Upper lobe of left lung (tissue), 6 donors: ENCODE results near the gene MAPRE3. TPM values are rescaled to one million over a fixed set of nuclear protein-coding genes. Genes with fewer than 3 reads are reported as not detected.

Experiments used
- ATAC-seq, 2 donors: fragments of 200-7000 bp; cut with Tn5 transposase; one replicate each; pipeline ENCODE4 v1.9.1; 2022; ENCODE audit warnings: mild to moderate bottlenecking in 2 of 2, moderate library complexity in 2 of 2; ENCODE audit not compliant: low FRiP score in 2 of 2
- DNase-seq, 2 donors: peaks; one replicate each; pipeline ENCODE4 v3.0.0-alpha.2; 2019 to 2020
- H3K27ac ChIP-seq, 4 donors: fragments of 200-600 bp; sonication (generic); one replicate each; pipeline ENCODE4 v1.5.1; 2016 to 2019
- H3K27me3 ChIP-seq, 4 donors: fragments of 200-600 bp; sonication (generic); one replicate each; pipeline ENCODE4 v1.5.1; 2017 to 2019
- H3K36me3 ChIP-seq, 4 donors: fragments of 200-600 bp; sonication (generic); one replicate each; pipeline ENCODE4 v1.5.1; 2016 to 2019
- H3K4me1 ChIP-seq, 4 donors: fragments of 200-600 bp; sonication (generic); one replicate each; pipeline ENCODE4 v1.5.1; 2018 to 2019
- H3K4me3 ChIP-seq, 4 donors: fragments of 200-600 bp; sonication (generic); one replicate each; pipeline ENCODE4 v1.5.1; 2017 to 2019; ENCODE audit warnings: mild to moderate bottlenecking in 2 of 4, moderate library complexity in 1 of 4
- H3K9me3 ChIP-seq, 4 donors: fragments of 200-600 bp; sonication (generic); one replicate each; pipeline ENCODE4 v1.5.1; 2018 to 2019
- EP300 ChIP-seq, 4 donors: sonication (generic); formaldehyde crosslinking; IDR thresholded peaks; one replicate each; pipeline ENCODE4 v1.5.1; 2017; ENCODE audit warnings: antibody characterized with exemption in 4 of 4, control low read depth in 2 of 4
- POLR2A ChIP-seq, 4 donors: fragments of 450-650 bp; IDR thresholded peaks; one replicate each; pipeline ENCODE4 v1.5.1; 2016 to 2017; ENCODE audit warnings: antibody characterized with exemption in 4 of 4, mild to moderate bottlenecking in 2 of 4
- POLR2AphosphoS5 ChIP-seq, 2 donors: sonication (generic); formaldehyde crosslinking; IDR thresholded peaks; one replicate each; pipeline ENCODE4 v1.5.1; 2017; ENCODE audit warnings: antibody characterized with exemption in 2 of 2
- WGBS, 2 donors: methylation state at CpG; one replicate each; pipeline ENCODE4 v1.1.5; 2017 to 2018; 5-methylcytosine and 5-hydroxymethylcytosine counted together
- total RNA-seq, 6 donors: library from RNA; depleted of rRNA in 4 of 6; stranded (reverse); fragments of >200 nt in 4 of 6; gene quantifications; one replicate each; pipeline versions ENCODE4 v1.1.0 to v1.2.1, GENCODE V29; 2016 to 2021
- TF ChIP-seq, protein P1 (sequence below), 6 experiments: fragments of 450-650 bp in 4 of 6; fragments of 200-600 bp in 2 of 6; sonication (generic) in 2 of 6; IDR thresholded peaks; one replicate each; pipeline ENCODE4 v1.5.1; 2016 to 2019; ENCODE audit warnings: antibody characterized with exemption in 6 of 6
- donor health status: DM: no; HTN: no; CAD: no; lungs with moderate emphysema.
- donor health status: DM: no; HTN: yes; CAD: no; lungs with severe emphysema.

Gene MAPRE3
- total RNA-seq, 6 donors from 2014 or later = 13.5 to 61.8 (median 20.1) TPM

DNA sequence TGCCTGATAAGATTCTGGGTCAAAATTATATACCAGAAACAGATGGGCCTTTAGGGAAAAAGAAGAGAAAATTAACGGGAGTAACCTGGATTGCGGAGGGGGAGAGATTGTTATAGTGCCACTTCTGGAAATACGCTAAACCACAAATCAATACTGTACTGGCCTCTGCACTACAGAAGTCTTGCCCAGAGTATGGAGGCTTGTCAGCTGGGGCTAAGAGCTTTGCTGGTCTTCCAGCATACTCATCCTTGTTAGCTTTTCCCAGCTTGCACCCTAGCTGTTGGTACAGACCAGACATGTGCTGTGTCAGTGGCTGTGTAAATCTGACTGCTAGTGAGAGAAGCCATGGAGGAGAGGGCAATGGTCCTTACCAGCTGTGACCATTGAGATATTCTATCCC lies 89.9 kb downstream of the MAPRE3 start:
- peaks cover 0 to 55% (median 12%) of the 10 kb centered on the region in 4 donors for H3K36me3 ChIP-seq
- no peak for DNase-seq
- no peaks in the 10 kb centered on the region for H3K27me3 ChIP-seq
- no peak for ATAC-seq
- no peaks in the 10 kb centered on the region for H3K9me3 ChIP-seq
- H3K27ac ChIP-seq = no peak overlapping the region
- no peak overlapping the region for H3K4me3 ChIP-seq
- 92 to 94% methylated on average over 3 of the region's 3 CpGs for WGBS, 2 donors
- H3K4me1 ChIP-seq = no peaks in the 10 kb centered on the region
- TF ChIP-seq EP300 (IDR thresholded peaks at IDR 0.05) (no peak), POLR2AphosphoS5 (IDR thresholded peaks at IDR 0.05) (no peak)

DNA sequence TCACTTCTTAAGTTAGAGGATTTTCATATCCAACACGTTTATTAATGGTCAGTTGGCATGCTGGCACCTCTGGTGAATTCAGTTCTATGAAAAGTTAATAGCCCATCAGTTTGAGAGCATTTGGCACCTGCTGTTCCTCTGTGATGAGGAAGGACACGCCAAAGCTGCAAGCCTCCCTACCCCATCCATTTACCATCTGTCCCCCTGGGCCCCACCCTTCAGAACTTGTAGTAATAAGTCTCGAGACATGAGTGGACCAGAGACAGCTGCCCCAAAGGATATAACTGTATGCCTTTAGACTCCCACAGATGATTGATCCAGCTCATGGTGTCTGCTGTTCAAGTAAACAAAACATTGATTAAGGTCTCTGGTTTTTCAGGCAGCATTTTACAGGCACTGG lies 94.7 kb downstream of the MAPRE3 start:
- peaks cover 0 to 46% (median 17%) of the 10 kb centered on the region in 4 donors for H3K36me3 ChIP-seq
- TF ChIP-seq POLR2AphosphoS5 (IDR thresholded peaks at IDR 0.05) (no peak), POLR2A (IDR thresholded peaks at IDR 0.05) (no peak), EP300 (IDR thresholded peaks at IDR 0.05) (no peak)
- TF ChIP-seq, protein P1, sequence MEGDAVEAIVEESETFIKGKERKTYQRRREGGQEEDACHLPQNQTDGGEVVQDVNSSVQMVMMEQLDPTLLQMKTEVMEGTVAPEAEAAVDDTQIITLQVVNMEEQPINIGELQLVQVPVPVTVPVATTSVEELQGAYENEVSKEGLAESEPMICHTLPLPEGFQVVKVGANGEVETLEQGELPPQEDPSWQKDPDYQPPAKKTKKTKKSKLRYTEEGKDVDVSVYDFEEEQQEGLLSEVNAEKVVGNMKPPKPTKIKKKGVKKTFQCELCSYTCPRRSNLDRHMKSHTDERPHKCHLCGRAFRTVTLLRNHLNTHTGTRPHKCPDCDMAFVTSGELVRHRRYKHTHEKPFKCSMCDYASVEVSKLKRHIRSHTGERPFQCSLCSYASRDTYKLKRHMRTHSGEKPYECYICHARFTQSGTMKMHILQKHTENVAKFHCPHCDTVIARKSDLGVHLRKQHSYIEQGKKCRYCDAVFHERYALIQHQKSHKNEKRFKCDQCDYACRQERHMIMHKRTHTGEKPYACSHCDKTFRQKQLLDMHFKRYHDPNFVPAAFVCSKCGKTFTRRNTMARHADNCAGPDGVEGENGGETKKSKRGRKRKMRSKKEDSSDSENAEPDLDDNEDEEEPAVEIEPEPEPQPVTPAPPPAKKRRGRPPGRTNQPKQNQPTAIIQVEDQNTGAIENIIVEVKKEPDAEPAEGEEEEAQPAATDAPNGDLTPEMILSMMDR (IDR thresholded peaks at IDR 0.05) = no peak
- WGBS, 2 donors = 88 to 91% methylated on average over 3 of the region's 3 CpGs
- ATAC-seq = no peak
- H3K9me3 ChIP-seq = no peaks in the 10 kb centered on the region
- H3K27ac ChIP-seq = no peak overlapping the region
- H3K27me3 ChIP-seq = no peaks in the 10 kb centered on the region
- peaks cover 14 to 20% (median 15%) of the 10 kb centered on the region in 4 donors for H3K4me1 ChIP-seq
- H3K4me3 ChIP-seq = no peak overlapping the region
- no peak for DNase-seq

DNA sequence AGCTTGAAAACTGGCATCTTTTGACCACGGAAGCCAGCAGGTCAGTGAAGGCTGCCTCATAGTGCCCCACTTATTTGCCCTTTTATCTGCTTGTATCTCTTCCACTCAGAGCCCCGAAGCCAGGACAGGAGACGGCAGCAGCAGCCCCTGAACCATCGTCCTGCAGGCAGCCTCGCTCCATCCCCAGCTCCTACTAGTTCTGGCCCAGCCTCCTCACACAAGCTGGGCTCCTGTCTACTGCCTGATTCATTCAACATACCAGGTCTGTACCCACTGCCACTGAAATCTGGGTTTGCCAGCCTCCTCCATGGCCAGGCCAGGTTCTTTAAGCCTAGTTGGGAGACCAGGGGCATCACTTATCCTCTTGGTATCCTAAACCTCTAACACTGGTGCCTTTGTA lies 96.9 kb downstream of the MAPRE3 start:
- 95 to 96% methylated on average over 5 of the region's 5 CpGs for WGBS, 2 donors
- Histone ChIP-seq H3K36me3 (peaks cover 0 to 38% (median 17%) of the 10 kb centered on the region in 4 donors), H3K4me3 (no peak overlapping the region), H3K27me3 (no peaks in the 10 kb centered on the region), H3K9me3 (no peaks in the 10 kb centered on the region), H3K4me1 (peaks cover 27 to 38% (median 28%) of the 10 kb centered on the region in 4 donors), H3K27ac (no peak overlapping the region)
- ATAC-seq (no peak), DNase-seq (no peak)
- TF ChIP-seq, protein P1 (IDR thresholded peaks at IDR 0.05) = no peak
- no peak for TF ChIP-seq EP300 (IDR thresholded peaks at IDR 0.05)
- no peak for TF ChIP-seq POLR2AphosphoS5 (IDR thresholded peaks at IDR 0.05)
- TF ChIP-seq POLR2A (IDR thresholded peaks at IDR 0.05) = no peak

DNA sequence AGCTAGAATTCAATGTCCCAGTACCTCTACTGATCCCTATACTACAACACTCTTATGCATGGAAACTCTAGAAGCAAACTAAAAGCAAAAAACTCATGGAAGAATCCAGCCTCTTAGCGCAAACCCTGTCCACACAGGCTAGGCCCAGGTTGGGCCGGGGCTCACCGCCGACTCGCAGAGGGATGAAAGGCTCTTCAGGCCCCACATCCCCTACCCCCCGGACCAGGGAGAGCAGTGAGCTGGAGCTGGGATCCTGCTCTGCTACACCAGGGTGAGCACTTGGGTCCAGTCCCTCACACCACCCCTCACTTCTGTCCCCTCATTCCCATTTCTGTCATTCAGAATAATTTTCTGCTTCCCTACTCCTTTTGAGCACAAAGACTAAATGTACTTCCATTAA lies 99.0 kb downstream of the MAPRE3 start:
- H3K27ac ChIP-seq = peak overlapping the region in 1 of 4 donors; percentile 92
- H3K4me1 ChIP-seq = peaks cover 31 to 43% (median 33%) of the 10 kb centered on the region in 4 donors
- H3K27me3 ChIP-seq = no peaks in the 10 kb centered on the region
- WGBS, 2 donors = 90 to 98% methylated on average over 6 of the region's 6 CpGs
- DNase-seq (no peak), ATAC-seq (no peak)
- TF ChIP-seq POLR2AphosphoS5 (IDR thresholded peaks at IDR 0.05) = no peak
- TF ChIP-seq, protein P1 (IDR thresholded peaks at IDR 0.05) = no peak
- TF ChIP-seq POLR2A (IDR thresholded peaks at IDR 0.05) = no peak
- no peak for TF ChIP-seq EP300 (IDR thresholded peaks at IDR 0.05)
- no peaks in the 10 kb centered on the region for H3K9me3 ChIP-seq
- peak overlapping the region in 1 of 4 donors; percentile 95 for H3K4me3 ChIP-seq
- H3K36me3 ChIP-seq = peaks cover 0 to 38% (median 17%) of the 10 kb centered on the region in 4 donors

DNA sequence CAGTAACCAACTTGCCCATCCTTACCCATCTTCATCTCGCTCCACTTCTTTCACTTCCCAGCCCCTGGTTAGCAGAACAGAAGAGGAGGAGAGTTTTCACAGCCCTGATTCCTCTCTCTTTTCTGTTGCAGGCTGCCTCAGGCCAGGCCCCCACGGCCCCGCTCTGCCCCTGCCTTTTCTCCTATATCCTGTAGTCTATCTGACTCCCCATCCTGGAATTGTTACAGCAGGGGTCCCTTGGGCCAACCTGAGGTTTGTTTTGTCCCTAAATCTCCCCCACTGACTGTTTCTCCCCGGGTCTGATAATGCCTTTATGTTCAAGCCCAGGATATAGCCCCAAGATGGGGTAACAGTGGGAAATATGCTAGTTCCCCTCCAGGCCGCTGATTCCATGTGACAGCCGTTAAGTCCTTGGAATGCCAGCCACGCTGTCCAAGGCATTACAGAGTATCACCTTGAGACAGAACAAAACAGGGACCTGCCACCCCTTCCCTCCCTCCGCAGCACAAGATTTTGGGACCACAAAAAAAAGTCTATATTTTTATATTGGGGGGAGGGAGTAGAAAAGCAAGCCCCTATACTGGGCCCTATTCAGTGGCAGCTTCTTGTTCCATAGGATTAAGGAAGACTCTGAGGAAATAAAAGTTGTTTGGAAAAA lies 99.7 kb downstream of the MAPRE3 start:
- Histone ChIP-seq H3K4me1 (peaks cover 37 to 43% (median 39%) of the 10 kb centered on the region in 4 donors), H3K27ac (peak overlapping the region; percentile 15 to 96 (median 90)), H3K4me3 (peak overlapping the region; percentile 70 to 100 (median 94)), H3K27me3 (no peaks in the 10 kb centered on the region), H3K9me3 (no peaks in the 10 kb centered on the region), H3K36me3 (peaks cover 0 to 38% (median 17%) of the 10 kb centered on the region in 4 donors)
- 85 to 86% methylated on average over 8 of the region's 8 CpGs for WGBS, 2 donors
- DNase-seq = no peak
- no peak for ATAC-seq
- TF ChIP-seq POLR2AphosphoS5 (IDR thresholded peaks at IDR 0.05) = no peak
- TF ChIP-seq, protein P1 (IDR thresholded peaks at IDR 0.05) = no peak
- no peak for TF ChIP-seq EP300 (IDR thresholded peaks at IDR 0.05)
